Lower leg skin (tissue), 3 donors: ENCODE measurements around the gene TSPAN2.

Experiments
- POLR2A ChIP-seq, 2 donors: fragments of 450-650 bp; IDR thresholded peaks; one replicate each; pipeline ENCODE4 v1.6.1; 2016 to 2017; ENCODE audit warnings: antibody characterized with exemption in 2 of 2, mild to moderate bottlenecking in 1 of 2, moderate library complexity in 1 of 2
- TF ChIP-seq, protein P1 (sequence below), 3 donors: fragments of 450-650 bp; IDR thresholded peaks; one replicate each; pipeline ENCODE4 v1.5.1; 2016; ENCODE audit warnings: antibody characterized with exemption in 3 of 3, mild to moderate bottlenecking in 3 of 3, moderate library complexity in 2 of 3

DNA sequence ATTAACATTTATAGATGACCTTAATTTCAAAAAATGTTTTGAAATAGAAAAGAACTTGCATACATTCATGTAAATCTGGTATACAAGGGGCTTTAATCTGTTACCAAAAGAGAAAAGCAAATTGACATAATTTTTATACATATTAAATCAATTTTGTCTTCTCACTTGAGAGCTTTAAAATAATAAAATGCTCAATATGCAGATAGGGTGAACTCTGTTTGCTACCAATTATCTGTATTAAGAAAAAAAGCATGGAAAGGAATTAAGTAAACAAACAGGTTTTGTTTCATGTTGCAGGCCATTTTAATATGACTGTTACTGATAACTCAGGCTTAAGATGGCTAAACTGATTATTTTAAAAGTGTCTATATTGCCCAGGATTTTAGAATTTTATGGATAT lies 65.7 kb downstream of the TSPAN2 start:
- TF ChIP-seq, protein P1, sequence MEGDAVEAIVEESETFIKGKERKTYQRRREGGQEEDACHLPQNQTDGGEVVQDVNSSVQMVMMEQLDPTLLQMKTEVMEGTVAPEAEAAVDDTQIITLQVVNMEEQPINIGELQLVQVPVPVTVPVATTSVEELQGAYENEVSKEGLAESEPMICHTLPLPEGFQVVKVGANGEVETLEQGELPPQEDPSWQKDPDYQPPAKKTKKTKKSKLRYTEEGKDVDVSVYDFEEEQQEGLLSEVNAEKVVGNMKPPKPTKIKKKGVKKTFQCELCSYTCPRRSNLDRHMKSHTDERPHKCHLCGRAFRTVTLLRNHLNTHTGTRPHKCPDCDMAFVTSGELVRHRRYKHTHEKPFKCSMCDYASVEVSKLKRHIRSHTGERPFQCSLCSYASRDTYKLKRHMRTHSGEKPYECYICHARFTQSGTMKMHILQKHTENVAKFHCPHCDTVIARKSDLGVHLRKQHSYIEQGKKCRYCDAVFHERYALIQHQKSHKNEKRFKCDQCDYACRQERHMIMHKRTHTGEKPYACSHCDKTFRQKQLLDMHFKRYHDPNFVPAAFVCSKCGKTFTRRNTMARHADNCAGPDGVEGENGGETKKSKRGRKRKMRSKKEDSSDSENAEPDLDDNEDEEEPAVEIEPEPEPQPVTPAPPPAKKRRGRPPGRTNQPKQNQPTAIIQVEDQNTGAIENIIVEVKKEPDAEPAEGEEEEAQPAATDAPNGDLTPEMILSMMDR (IDR thresholded peaks at IDR 0.05): no peak
- no peak for TF ChIP-seq POLR2A (IDR thresholded peaks at IDR 0.05)
